ENCODE measurements around the gene TIGD1. TPM values are rescaled to one million over a fixed set of nuclear protein-coding genes. Genes with fewer than 3 reads are reported as not detected.

TIGD1 gene
- total RNA-seq, 2 donors from 2014 or later, result 3.0 to 4.4 TPM

DNA sequence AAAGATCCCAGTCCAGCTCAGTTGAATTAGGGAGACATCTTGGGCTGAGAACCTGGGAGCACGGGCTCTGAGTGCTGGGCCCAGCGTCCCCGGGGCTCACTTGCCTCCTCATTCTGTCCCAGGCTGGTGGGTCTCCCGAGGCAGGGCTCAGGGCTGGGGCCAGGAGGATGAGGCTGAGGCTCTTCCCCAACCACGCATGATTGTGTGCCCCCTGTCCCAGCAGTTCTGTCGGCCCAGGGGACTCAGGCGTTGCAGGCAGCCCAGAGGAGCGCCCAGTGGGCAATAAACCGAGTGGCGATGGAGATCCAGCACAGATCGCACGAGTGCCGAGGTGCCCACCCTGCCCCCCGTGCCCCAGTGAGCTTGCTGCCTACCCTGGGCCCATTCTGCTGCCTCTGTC lies 29.3 kb downstream of the TIGD1 start:
- H3K9me3 ChIP-seq, result no peaks in the 10 kb centered on the region
- TF ChIP-seq, protein P1, sequence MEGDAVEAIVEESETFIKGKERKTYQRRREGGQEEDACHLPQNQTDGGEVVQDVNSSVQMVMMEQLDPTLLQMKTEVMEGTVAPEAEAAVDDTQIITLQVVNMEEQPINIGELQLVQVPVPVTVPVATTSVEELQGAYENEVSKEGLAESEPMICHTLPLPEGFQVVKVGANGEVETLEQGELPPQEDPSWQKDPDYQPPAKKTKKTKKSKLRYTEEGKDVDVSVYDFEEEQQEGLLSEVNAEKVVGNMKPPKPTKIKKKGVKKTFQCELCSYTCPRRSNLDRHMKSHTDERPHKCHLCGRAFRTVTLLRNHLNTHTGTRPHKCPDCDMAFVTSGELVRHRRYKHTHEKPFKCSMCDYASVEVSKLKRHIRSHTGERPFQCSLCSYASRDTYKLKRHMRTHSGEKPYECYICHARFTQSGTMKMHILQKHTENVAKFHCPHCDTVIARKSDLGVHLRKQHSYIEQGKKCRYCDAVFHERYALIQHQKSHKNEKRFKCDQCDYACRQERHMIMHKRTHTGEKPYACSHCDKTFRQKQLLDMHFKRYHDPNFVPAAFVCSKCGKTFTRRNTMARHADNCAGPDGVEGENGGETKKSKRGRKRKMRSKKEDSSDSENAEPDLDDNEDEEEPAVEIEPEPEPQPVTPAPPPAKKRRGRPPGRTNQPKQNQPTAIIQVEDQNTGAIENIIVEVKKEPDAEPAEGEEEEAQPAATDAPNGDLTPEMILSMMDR (IDR thresholded peaks at IDR 0.05), result no peak
- H3K27me3 ChIP-seq, result peaks cover 40% of the 10 kb centered on the region
- intact Hi-C loops (cut with DNase I), result loop anchor here (2.0 kb wide), 1 partner anchor 74 kb away; no protein-coding TSS in a partner anchor
- H3K27ac ChIP-seq, result no peak overlapping the region
- H3K4me3 ChIP-seq, result no peak overlapping the region
- no peak for DNase-seq
- H3K36me3 ChIP-seq, result no peaks in the 10 kb centered on the region
- H3K4me1 ChIP-seq, result peaks cover 3% of the 10 kb centered on the region
- H3K9ac ChIP-seq (ENCODE audit: low read depth in 2 of 2, low read length in 2 of 2), result no peak overlapping the region

DNA sequence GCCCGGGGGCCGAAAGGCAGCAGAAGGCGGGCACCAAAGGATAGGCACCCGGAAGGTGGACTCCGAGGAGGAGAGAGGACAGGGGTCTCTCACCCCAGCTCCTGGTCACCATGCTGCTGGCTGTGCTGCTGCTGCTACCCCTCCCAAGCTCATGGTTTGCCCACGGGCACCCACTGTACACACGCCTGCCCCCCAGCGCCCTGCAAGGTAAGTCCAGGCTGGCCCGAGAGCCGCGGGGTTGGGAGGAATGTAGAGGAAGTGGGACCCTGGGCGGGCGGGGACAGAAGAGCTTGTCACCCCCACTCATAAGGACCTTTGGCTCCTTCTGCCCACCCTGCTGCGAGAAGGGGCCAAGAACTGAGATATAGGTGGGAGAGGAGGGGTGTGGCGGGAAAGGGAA lies 29.9 kb downstream of the TIGD1 start:
- TF ChIP-seq, protein P1 (IDR thresholded peaks at IDR 0.05), result no peak
- no peak overlapping the region for H3K27ac ChIP-seq
- no peak overlapping the region for H3K9ac ChIP-seq (ENCODE audit: low read depth in 2 of 2, low read length in 2 of 2)
- DNase-seq, result no peak
- intact Hi-C loops (cut with DNase I), result loop anchor here (2.0 kb wide), 1 partner anchor 74 kb away; no protein-coding TSS in a partner anchor
- peaks cover 3% of the 10 kb centered on the region for H3K4me1 ChIP-seq
- H3K9me3 ChIP-seq, result no peaks in the 10 kb centered on the region
- H3K4me3 ChIP-seq, result no peak overlapping the region
- H3K36me3 ChIP-seq, result no peaks in the 10 kb centered on the region
- peaks cover 40% of the 10 kb centered on the region for H3K27me3 ChIP-seq

- Histone ChIP-seq H3K27ac (no peak within 1 kb of the TSS), H3K9me3 (no peaks in the 10 kb centered on the region), H3K36me3 (no peaks in the 10 kb centered on the region), H3K27me3 (peaks cover 35% of the 10 kb centered on the region), H3K4me1 (peaks cover 3% of the 10 kb centered on the region), H3K9ac (ENCODE audit: low read depth in 2 of 2, low read length in 2 of 2) (no peak within 1 kb of the TSS), H3K4me3 (no peak within 1 kb of the TSS)
- TF ChIP-seq, protein P1 (IDR thresholded peaks at IDR 0.05), result no peak
- intact Hi-C loops (cut with DNase I), result loop anchor here (2.0 kb wide), 1 partner anchor 73 kb away; no protein-coding TSS in a partner anchor
- no peak for DNase-seq
Measured at GRCh38 chr2:232519581-232520438, 30.5 kb downstream of the TIGD1 start, which contains the start of gene PRSS56. Gene PRSS56, plus strand, starts transcription at chr2:232520388. Its CDS starts 211 bp downstream, at chr2:232520599.

DNA sequence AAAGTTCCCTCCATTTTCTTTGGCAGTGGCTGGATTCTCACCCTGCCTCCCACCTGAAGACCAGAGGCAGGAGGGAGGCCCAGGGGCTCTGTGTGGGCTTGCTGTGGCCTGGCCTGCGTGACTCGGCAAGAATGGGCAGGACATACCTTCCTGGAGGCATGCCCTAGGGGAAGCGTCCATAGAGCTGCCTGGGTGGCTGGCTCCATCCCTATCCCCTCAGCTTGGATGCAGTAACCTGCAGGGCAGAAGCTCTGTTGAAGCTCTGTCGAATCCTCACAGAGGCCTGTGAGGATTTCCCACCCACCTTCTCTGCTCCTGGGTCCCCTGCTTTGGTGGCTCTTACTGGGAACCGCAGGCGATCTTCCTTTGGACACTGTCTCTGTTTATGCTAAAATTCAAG lies 31.5 kb downstream of the TIGD1 start:
- no peaks in the 10 kb centered on the region for H3K36me3 ChIP-seq
- TF ChIP-seq, protein P1 (IDR thresholded peaks at IDR 0.05), result no peak
- H3K9ac ChIP-seq (ENCODE audit: low read depth in 2 of 2, low read length in 2 of 2), result no peak overlapping the region
- intact Hi-C loops (cut with DNase I), result no loop called here
- H3K27me3 ChIP-seq, result peaks cover 26% of the 10 kb centered on the region
- DNase-seq, result no peak
- H3K9me3 ChIP-seq, result no peaks in the 10 kb centered on the region
- H3K4me3 ChIP-seq, result no peak overlapping the region
- no peaks in the 10 kb centered on the region for H3K4me1 ChIP-seq
- no peak overlapping the region for H3K27ac ChIP-seq

- TF ChIP-seq, protein P1 (IDR thresholded peaks at IDR 0.05), result no peak
- Histone ChIP-seq H3K27me3 (peaks cover 3% of the 10 kb centered on the region), H3K4me1 (no peaks in the 10 kb centered on the region), H3K9ac (ENCODE audit: low read depth in 2 of 2, low read length in 2 of 2) (no peak overlapping the region), H3K27ac (no peak overlapping the region), H3K36me3 (no peaks in the 10 kb centered on the region), H3K4me3 (no peak overlapping the region), H3K9me3 (no peaks in the 10 kb centered on the region)
- no peak for DNase-seq
- intact Hi-C loops (cut with DNase I), result no loop called here
Measured at GRCh38 chr2:232516551-232516950, 33.8 kb downstream of the TIGD1 start.

Data from colonic mucosa (tissue), 4 donors.